22Rv1 (cell line): Measurements from ENCODE around the gene ARHGEF9.

ENCODE experiments used
- CTCF ChIP-seq: fragments of 450-650 bp; IDR thresholded peaks from 2 replicates; pipeline ENCODE4 v1.5.1; 2017; ENCODE audit warnings: mild to moderate bottlenecking
- ZFX ChIP-seq: fragments of 450-650 bp; IDR thresholded peaks from 2 replicates; pipeline ENCODE4 v1.6.1; 2017; ENCODE audit warnings: antibody characterized with exemption, borderline replicate concordance

- no peak for TF ChIP-seq CTCF
- no peak for TF ChIP-seq ZFX
Measured at GRCh38 chrX:63751481-63751880, 33.5 kb downstream of the ARHGEF9 start.
